GM04503 (cell line): ENCODE results near the gene SRPK2.
"Not testable (repeated sequence)": the region's sequence is repeated elsewhere in the genome, so short reads cannot be mapped to it uniquely, and the experiment has no call there.

Experiments
- DNase-seq: peaks from one replicate; pipeline ENCODE4 v3.0.0-alpha.2; 2012; ENCODE audit warnings: low read depth

Gene SRPK2

DNA sequence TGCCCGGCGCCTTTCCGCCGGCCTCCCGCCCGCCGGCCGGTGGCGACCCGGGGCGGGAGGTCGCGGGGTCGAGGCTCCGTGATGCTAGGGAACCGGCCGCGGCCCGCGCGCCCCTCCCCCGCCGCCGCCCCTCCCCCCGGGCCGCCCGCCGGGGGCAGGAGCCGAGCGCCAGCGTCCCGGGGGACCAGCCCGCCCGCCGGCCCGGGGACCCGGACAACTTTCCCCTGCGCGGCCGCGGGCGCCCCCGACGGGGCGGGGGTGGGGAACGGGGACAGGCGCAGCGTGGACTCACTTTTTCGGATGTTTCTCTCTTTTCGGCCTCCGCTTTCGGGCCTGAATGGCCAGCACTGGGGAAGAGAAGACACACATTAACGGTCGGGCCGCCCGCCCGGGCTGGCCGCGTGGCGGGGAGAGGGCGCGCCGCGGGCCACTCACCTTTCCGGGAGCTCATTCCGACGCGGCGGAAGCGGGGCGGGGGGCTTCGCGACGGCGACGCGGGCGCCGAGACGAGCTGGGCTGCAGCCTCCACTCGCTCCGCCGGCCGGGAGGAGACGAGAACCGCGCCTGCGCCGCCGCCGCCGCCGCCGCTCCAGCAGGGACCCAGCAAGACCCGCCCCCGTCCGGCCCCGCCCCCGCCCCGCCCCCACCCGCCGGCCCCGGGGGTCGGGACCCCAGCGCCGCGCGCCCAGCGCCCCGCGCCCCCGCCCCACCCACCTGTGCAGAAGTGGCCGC is at the start of gene SRPK2:
Gene SRPK2 (minus strand): TSS at position 566 of the 732 bp plus-strand sequence.
- no peak for DNase-seq

DNA sequence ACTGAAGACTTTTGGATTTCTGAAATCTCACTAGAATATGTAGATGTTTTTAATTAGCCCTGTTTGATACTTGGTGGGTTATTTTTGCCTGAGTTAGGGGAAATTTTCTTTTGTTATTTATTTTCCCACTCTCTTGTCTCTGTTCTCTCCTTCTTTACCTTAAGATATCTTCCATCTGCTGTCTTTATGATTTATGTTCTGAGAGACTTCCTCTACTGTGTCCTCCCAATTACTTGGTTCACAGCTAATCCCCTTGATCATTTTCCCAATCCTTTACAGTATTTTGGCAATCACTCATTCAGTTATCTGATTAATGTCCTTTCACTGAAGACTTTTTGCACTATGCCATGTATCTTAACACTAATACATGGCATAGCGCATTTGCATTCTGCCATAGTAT is 49.5 kb upstream of the SRPK2 start:
- no peak for DNase-seq

DNA sequence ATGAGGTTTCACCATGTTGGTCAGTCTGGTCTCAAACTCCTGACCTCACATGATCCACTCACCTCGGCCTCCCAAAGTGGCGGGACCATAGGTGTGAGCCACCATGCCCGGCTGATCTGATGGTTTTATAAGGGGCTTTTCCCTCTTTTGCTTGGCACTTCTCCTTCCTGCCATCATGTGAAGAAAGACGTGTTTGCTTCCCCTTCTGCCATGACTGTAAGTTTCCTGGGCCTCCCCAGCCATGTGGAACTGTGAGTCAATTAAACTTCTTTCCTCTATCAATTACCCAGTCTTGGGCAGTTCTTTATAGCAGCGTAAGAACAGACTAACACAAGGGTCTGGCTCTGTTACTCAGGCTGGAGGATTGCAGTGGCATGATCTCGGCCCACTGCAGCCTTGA is 48.6 kb upstream of the SRPK2 start:
- DNase-seq = not testable (repeated sequence)

DNA sequence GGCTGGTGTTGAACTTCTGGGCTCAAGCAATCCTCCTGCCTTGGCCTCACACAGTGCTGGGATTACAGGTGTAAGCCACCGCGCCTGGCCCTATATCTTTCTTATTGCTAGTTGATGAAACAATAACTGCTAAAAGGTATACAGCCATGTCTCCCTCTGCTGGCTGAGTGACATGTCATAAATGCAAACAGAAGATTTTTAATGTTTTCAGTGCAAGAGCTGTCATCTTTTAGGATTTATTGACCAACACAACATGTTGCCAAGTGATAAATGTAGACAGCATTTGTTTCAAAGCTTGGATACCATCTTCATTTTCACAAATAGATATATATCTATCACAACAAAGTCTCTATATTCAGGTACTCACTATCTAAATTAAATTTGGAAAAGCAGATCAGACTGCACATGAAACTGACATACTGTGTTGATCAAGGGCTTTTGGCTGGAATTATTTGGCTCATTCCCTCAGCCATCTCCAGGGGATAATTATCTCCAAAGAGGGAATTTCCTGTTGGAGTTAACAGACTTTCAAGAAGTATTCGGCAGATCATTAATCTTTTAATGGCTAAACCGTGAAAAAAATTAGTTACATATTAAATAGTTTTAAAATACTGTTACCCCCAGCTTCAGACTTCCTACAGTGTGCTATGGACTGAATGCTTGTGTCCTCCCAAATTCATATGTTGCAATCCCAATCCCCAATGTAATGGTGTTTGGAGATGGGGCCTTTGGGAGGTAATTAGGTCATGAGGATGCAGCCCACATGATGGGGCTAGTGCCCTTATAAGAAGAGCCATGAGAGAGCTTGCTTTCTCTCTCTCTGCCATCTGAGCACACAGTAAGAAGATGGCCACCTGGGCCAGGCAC is 41.3 kb upstream of the SRPK2 start:
- no peak for DNase-seq

DNA sequence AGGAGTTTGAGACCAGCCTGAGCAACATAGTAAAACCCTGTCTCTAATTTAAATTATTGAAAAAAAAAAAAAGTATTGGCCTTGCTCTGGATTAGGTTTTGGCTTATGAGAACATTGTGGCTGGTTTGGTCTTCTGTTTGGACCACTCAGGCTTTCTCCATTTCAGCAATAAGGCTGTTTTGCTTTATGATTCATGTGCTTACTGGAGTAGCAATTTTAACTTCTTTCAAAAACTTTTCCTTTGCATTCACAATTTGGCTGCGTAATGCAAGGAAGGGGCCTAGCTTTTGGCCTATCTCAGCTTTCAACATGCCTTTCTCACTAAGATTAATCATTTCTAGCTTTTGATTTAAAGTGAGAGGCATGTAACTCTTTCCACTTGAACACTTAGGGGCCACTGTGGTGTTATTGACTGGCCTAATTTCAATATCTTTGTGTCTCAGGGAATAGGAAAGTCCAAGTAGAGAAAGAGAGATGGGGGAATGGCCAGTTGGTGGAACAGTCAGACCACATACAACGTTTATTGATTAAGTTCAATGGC is 38.0 kb upstream of the SRPK2 start:
- no peak for DNase-seq

- no peak for DNase-seq
These were observed 35.3 kb upstream of the SRPK2 start for GRCh38 chr7:105423987-105424386.

GRCh38 chr7:105413887-105414437 is 25.2 kb upstream of the SRPK2 start:
- no peak for DNase-seq

DNA sequence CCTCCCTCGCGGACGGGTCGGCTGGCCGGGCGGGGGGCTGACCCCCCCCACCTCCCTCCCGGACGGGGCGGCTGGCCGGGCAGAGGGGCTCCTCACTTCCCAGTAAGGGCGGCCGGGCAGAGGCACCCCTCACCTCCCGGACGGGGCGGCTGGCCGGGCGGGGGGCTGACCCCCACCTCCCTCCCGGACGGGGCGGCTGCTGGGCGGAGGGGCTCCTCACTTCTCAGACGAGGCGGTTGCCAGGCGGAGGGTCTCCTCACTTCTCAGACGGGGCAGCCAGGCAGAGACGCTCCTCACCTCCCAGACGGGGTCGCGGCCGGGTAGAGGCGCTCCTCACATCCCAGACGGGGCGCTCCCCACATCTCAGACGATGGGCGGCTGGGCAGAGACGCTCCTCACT is 22.1 kb upstream of the SRPK2 start:
- not testable (repeated sequence) for DNase-seq

GRCh38 chr7:105409775-105410174 is 21.1 kb upstream of the SRPK2 start:
- not testable (repeated sequence) for DNase-seq

GRCh38 chr7:105408791-105409410 is 20.2 kb upstream of the SRPK2 start:
- no peak for DNase-seq

GRCh38 chr7:105403128-105403527 is 14.4 kb upstream of the SRPK2 start:
- no peak for DNase-seq

GRCh38 chr7:105402221-105403095 is 13.7 kb upstream of the SRPK2 start:
- no peak for DNase-seq

DNA sequence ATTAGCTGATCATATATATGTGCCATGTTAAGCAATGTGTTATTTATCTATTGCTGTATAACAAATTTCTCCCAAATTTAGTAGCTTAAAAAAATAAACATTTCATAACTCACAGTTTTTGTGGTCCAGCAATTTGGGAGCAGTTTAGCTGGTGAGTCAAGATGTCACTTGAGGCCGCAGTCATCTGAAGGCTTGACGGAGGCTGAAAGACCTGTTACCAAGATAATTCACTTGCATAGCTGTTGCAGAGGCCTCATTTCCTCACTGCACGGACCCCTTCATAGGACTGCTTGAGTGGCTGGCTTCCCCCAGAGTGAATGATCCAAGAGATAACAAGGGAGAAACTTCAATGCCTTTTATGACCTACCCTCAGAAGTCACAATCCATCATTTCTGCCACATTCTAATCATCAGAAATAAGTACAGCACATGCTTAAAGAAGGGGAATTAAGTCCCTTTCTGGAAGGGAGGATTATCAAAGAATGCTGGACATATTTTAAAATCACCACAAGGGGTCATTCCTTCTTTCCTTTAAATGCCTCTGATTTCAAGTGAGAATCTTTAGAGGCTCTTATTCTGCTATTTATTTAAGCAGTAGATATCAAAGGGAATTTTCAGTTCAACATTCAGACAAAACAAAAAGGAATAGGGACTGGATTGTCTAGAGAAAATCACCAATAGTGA is 10.5 kb upstream of the SRPK2 start:
- DNase-seq = no peak

GRCh38 chr7:105396566-105396965 is 7.8 kb upstream of the SRPK2 start:
- no peak for DNase-seq

- no peak for DNase-seq
These were observed 2.7 kb upstream of the SRPK2 start for GRCh38 chr7:105391429-105391828.

GRCh38 chr7:105389889-105390288 is 1.2 kb upstream of the SRPK2 start:
- no peak for DNase-seq

DNA sequence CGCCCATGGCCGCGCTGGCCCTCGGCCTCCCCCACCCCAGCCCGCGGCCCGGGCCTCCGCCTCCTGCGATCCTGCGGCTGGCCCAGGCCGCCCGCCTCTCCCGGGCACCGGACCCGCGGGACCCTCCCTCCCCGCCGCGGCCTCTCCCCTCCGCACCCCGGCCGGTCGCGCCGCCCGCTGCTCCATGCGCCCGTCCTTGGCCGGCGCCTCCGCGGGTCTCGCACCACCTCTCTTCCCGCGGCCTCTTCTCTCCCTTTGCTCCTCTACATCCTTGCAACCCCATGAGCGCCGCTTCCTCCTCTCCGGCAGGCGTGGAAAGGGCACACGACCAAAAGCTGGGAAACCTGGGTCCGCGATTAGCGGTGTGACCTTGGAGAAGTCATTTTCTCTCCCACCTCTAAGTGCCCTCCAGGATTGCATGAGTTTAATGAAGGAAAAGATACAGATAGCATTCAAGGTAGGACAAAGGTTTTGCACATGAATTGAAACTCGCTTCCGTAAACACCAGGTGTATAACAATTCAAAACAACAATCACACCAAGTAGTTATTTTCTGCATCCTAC is 448 bp upstream of the SRPK2 start:
- DNase-seq = no peak

DNA sequence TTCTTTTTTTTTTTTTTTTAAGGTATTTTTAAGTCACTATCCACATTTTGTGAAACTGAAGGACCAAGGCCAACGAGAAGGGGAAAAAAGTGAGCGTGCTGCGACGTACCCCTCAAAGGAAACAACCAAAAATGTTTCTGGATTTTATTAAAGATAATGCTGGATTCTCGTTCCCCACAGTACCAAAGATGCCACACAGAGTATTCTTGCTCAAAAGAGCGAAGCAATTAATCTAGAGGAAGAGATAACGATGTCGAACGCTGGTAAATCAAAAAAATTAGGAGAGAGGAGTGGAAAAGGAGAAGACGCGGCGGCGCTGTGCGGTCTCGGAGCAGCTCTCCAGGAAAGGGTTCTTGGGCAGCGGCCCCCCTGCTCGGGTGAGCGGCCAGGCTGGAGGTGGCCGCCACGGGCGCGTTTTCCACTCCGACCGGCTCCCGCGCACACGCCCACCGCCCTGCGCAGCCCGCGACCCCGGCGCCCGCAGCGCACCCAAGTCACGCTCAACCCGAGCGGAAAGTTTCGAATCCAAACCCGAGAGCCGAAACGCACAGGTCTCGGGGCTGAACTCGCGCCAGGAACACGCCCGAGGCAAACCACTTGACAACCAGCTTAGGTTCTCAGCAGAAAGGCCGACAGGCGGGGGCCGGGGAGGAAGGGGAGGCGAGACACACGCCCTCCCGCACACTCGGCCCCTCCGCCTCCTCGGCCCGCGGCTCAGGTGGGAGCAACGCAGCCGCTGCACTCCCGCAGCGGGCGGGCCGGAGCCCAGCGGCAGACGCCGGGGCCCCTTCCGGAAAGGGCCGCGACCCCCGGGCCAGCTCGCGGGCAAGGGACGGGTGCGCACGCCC is 989 bp downstream of the SRPK2 start:
- DNase-seq = no peak

- no peak for DNase-seq
These were observed 10.8 kb downstream of the SRPK2 start for GRCh38 chr7:105377903-105378302.
